Dedifferentiated amniotic fluid mesenchymal stem cell (primary cell): ENCODE data around the gene AK1.
"Not testable (repeated sequence)": the region's sequence is repeated elsewhere in the genome, so short reads cannot be mapped to it uniquely, and the experiment has no call there.

Experiments
- DNase-seq: peaks from one replicate; pipeline ENCODE4 v3.0.0-alpha.2; 2016; ENCODE audit errors: extremely low spot score

Gene AK1

GRCh38 chr9:127884427-127884911, 7.0 kb upstream of the AK1 start:
- DNase-seq = no peak

DNA sequence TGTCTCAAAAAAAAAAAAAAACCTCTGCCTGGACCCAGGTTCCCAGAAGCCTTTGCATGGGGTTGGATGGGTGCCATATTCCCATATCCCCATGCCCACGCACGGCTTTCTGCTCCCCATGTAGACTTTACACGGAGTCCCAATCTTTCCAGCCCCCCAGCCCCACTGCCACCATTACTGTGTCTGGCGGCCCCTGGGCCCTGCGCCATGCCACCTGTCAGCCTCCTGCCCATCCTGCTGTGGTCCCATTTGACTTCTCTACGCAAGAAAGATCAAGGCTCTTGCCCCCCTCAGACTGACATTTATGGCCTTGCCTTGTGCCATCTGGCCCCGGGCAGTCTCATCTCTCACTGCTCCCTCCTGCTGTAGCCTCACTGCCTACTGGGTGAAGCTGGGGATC, 6.5 kb upstream of the AK1 start:
- DNase-seq = no peak

- not testable (repeated sequence) for DNase-seq
Measured at GRCh38 chr9:127881715-127882114, 4.2 kb upstream of the AK1 start.

DNA sequence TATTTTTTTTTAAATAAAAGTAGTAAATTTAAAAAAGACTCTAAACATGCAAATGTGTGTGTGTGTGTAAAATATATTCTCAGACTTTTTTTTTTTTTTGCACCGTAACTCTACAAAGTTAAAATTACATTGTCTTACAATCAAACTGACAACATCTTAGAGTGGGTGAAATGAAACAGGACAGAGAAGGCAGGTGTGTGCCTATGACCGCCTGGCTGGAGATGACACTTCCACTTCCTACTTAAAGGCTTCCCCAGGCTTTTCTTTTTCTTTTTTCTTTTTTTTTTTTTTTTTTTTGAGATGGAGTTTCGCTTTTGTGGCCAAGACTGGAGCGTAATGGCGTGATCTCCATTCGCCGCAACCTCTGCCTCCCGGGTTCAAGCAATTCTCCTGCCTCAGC, 2.7 kb upstream of the AK1 start:
- DNase-seq = no peak

DNA sequence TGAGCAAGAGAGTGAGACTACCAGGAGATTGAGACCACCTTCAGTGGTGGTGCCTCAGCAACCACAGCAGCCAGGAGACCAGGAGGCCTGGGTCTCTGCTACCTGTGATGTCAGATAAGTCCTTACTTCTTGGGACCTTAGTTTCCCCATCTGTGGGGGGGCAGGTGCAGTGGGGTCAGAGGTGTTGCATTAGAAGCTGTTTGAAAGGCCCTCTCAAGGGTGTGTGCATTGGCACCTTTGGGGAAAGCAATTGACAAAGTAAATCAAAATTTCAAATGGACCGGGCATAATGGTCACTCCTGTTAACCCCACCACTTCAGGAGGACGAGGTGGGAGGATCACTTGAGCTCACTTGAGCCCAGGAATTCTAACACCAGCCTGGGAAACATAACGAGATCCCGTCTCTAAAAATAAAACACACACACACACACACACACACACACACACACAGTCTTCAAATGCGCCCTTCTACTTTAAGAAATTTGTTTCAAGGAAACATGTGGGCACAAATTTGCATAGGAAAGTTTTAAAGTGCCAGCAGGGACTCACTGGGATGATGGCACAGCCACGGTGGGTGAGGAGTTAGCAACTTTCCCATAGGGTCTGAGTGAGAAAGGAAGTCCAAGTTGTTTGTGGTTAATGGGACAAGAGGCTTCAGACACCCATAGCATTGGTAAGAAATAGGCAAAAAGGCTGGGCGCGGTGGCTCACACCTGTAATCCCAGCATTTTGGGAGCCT, 1.3 kb upstream of the AK1 start:
- DNase-seq = no peak

DNA sequence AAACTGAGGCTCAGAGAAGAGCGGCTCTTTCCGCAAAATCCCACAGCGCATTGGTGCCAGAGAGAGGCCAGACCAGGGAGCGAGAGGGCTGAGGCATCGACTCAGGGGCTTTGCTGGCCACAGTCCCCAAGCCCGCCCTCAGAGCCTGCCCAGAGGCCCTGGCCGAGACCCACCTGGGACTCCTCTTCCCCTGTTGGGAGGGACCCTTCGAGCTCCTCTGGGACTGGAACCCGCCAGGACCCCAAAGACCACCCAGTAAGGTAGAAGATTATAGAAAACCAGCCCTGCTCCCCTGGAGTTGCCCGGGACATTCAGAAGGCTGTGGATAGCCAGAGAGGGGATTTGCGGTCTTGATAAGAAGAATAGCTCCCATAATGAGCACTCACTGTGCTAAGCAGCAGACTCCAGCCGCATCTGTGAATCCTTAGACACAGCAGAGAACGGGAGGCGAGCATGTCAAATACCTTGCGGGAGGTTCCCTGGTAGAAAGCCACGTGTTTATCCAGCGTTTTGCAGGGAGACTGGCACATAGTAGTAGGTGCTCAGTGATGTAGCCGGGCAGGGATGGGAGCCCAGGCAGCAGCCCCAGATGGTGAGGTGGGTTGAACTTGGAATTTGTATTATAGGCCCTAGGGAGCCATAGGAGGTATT, 651 bp upstream of the AK1 start:
- no peak for DNase-seq

GRCh38 chr9:127876764-127877562, 512 bp downstream of the AK1 start:
- DNase-seq = no peak

- no peak for DNase-seq
Measured at GRCh38 chr9:127876026-127876763, 1.3 kb downstream of the AK1 start.

DNA sequence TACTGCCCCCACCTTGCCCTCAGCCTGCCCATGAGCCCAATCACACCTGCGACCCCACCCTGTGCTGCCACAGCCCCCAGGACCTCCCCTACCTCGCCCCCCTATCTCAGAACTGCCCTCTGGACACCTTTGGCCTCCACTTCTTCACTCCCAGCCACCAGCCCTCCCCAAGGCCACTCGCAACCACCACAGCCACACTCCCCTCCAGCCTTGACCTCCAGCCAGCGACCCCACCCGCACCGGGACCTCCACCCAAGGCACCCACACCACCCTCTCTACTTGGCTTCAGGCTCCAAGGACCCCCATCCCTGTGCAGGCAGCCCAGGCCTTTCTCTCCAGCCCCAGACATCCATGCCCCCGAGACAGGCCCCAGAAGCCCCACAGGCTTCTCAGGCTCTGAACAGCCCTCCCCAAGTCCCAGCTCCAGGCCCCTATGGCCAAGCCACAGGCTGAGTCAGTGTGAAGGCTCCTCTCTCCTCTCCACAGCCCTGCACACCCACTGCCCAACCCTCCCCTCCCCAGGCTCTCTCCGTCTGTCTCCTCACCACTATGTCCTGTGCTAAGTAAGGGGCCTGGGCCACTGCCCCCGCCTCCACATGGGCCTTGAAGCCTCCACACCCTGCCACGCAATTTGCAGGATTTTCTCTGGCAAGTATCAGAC, 2.0 kb downstream of the AK1 start:
- DNase-seq = peak; percentile 59

DNA sequence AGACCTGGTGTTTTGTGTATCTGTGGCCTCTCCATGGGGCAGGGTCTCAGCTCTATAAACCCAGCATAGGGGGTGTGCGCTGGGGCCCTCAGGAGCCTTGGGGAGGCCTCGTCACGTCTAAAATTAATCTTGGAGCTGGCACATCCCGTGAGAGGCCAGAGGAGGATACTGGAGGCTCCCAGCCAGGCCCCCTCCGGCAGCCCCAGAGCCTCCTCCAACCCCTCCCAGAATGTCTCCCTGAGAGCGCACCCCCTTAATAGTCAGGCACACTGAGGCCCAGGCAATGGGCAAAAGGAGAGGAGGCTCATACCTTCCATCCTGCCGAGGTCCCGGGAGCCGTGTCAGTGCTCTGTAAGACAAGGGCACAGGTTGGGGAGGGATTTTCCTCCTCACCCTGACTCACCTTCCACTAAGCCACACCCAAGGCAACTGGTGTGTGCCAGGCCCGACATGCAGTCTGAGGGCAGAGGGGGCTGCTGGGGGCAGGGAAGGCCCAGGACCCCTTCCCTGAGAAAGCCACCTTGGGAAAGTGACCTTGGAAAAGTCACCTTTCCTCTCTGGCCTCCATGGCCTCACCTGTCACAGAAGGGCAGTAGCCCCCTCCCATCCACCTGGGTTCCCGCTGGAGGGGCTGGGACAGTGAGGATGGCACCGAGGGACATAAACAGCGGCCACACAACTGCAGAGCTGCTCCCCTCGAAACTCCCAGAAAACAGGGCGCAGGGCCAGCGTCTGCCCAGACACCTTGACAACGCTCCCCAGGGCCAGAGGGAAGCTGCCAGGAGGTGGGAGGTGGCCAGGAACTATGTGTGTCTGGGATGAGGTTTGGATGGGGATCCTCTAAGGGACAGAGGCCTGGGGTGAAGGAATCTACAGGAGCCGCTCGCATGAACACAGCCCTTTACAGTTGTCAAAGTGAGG, 2.9 kb downstream of the AK1 start:
- DNase-seq = no peak

GRCh38 chr9:127873886-127874285, 3.6 kb downstream of the AK1 start:
- no peak for DNase-seq

DNA sequence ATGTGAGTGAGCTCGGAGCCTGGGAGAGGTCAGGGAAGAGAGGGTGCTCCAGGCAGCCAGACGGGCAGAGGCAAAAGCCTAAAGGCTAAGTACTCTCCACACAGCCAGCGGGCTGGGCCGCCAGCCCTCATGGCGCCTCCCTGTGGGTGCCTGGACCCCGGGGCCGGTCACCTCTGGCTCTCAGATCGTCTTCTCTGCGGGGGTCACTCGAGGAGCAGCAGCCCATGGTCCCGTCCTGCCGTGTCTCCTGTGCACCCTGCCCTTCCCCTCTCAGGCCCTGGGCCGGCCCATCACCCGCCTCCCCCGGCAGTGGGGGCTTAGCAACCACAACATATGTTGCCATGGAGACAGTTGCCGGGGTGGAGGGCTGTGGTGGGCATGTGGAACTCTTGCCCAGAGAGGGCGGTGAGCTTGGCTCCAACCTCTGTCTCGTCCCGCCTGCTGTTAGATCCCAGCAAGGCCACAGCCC, 4.2 kb downstream of the AK1 start:
- DNase-seq = no peak

DNA sequence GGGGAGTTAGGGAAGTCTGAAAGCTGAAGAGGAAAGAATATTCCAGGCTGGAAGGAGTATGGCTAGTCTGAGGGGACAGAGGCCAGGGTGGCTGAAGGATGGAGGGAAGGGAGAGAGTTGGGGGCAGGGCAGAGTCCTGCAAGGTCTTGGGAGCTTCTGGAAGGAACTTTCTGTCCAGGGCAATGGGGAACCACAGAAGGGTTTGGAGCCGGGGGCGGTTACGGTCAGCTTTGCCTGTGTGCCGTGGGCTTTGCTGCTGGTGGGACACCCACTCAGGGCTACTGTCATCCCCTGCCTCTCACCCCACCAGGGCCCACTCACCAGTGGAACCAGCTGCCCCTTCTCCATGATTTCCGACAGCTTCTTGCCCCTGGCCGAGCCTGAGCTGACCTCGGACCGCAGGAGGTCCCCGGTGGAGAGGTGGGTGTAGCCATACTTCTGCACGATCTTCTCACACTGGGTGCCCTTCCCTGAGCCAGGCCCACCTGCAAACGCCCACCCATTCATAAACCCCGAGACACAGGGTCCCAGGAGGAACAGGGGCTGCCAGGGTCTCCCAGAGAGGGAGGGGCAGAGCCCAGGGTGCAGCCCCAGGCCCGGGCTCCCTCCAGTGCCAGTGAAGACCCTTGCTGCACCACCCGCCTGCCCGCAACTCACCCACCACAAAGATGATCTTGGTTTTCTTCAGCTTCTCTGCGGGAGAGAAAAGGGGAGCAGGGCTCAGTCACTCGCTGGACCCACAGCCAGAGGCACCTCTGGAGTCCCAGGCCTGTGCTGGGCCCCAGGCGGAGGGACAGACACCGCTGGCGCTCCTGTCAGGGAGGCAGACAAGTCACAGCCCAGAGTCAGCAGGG, 4.9 kb downstream of the AK1 start:
- DNase-seq = no peak

DNA sequence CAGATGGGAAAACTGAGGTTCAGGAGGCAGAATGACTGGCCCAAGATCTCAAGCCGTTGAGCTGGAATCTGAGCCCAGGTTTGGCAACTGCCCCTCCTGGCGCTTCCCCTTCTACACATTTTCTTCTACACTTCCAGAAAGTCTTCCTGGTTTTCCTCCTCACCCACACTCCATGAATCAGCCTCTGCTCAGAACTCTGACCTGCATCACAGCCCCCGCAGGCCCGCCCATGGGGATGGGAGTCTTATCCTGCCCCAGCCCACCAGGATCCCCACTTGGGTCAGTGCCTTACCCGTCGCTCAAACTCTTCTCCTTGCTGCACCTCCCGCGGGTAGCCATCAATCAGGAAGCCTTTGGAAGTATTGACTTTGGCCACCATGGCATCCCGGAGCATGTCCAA, 5.9 kb downstream of the AK1 start:
- DNase-seq = no peak

- no peak for DNase-seq
Measured at GRCh38 chr9:127870887-127871286, 6.6 kb downstream of the AK1 start.

GRCh38 chr9:127870153-127870491, 7.4 kb downstream of the AK1 start:
- DNase-seq = not testable (repeated sequence)

DNA sequence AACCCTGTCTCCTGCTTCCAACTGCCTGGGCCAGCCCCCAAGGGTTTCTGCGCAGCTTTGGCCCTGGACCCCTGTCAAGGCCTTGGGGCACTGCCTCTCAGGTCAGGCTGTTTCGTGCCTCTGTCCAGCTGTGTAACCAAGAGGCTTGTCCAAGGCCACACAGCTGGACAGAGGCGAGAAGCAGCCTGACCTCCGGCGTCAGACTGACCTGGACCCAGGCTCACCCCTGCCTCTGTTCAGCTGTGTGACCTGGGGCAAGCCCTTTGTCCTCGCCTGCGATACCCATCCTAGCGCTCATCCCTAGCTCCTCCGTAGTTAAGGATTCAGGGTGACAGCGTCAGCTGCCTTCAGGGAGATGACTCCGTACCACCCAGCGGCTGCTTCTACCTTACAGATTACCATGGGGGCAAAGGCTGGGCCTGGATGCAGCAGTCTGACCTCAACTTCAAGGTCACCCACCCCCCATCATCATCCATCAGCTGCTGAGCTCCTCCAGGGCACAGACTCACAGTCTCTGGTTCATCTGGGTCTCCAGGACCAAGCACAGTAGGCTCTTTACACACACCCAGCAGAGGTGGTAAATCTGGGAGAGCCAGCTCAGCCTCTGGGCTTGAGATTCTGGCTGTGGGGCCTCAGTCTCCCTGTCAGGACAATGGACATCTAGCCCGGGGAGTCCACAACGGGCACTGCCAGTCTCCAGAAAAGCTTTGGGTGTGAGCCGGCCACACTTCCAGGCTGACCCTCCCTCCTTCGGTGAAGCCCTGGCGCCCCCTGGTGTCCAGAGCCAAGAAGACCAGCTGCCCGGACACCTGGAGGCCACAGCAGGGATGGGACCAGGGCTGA, 7.9 kb downstream of the AK1 start:
- DNase-seq = peak; percentile 68

- DNase-seq = no peak
Measured at GRCh38 chr9:127868278-127868902, 9.1 kb downstream of the AK1 start.
